Rectal smooth muscle tissue (tissue), 1 donor: ENCODE data around the gene NEDD4L.
"Not testable (repeated sequence)": the region's sequence is repeated elsewhere in the genome, so short reads cannot be mapped to it uniquely, and the experiment has no call there.

Experiments
- H3K27ac ChIP-seq: one replicate; pipeline ENCODE4 v1.7.0; 2013; ENCODE audit warnings: low read depth, low read length, inconsistent platforms
- H3K27me3 ChIP-seq: one replicate; pipeline ENCODE4 v1.7.0; 2013; ENCODE audit warnings: low read length; ENCODE audit not compliant: control insufficient read depth, insufficient read depth
- H3K36me3 ChIP-seq: one replicate; pipeline ENCODE4 v1.7.0; 2013; ENCODE audit warnings: low read length; ENCODE audit not compliant: control insufficient read depth, insufficient read depth
- H3K4me1 ChIP-seq: one replicate; pipeline ENCODE4 v1.7.0; 2013; ENCODE audit warnings: low read length; ENCODE audit not compliant: control insufficient read depth, insufficient read depth
- H3K4me3 ChIP-seq: one replicate; pipeline ENCODE4 v1.7.0; 2013; ENCODE audit warnings: low read length
- H3K9ac ChIP-seq: one replicate; pipeline ENCODE4 v1.7.0; 2013; ENCODE audit warnings: low read length

The NEDD4L gene

GRCh38 chr18:58364876-58365528 lies 321.0 kb downstream of the NEDD4L start:
- Histone ChIP-seq H3K27me3 (no peaks in the 10 kb centered on the region), H3K4me3 (no peak overlapping the region), H3K4me1 (peaks cover 12% of the 10 kb centered on the region), H3K36me3 (peaks cover 7% of the 10 kb centered on the region), H3K27ac (no peak overlapping the region), H3K9ac (no peak overlapping the region)

DNA sequence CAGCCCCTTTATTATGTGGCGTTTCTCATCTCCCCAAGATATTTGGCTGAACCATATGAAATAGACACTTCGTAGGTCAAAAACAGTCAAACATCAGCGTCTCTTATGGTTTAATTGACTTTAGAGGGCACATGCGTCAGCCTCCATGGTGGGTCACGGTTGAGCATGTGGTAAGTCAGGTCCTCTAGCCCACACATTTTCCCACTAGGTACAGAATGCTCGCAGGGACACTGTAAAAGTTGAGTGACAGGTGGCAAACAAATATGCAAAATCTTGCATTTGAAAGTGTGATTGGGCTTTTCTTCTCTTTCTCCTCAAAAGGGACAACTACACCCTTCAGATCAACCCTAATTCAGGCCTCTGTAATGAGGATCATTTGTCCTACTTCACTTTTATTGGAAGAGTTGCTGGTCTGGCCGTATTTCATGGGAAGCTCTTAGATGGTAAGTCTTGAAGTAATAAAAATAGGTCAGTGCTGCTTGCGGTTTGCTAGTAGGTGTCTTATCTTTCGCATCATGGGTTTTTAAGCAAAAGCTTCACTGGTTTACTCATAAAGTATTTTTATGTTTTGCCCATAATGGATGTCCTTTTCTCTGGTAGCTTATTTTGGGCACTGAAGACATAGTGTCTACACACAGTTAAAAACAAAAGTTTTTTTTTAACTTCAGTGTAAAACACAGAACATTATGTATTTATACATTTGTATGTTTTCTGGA lies 323.6 kb downstream of the NEDD4L start:
- no peak overlapping the region for H3K9ac ChIP-seq
- H3K4me1 ChIP-seq, result peaks cover under 1% of the 10 kb centered on the region
- no peak overlapping the region for H3K4me3 ChIP-seq
- no peak overlapping the region for H3K27ac ChIP-seq
- no peaks in the 10 kb centered on the region for H3K27me3 ChIP-seq
- H3K36me3 ChIP-seq, result peaks cover 9% of the 10 kb centered on the region

GRCh38 chr18:58369616-58370015 lies 325.6 kb downstream of the NEDD4L start:
- Histone ChIP-seq H3K9ac (no peak overlapping the region), H3K36me3 (peaks cover 18% of the 10 kb centered on the region), H3K27ac (no peak overlapping the region), H3K4me3 (no peak overlapping the region), H3K27me3 (no peaks in the 10 kb centered on the region), H3K4me1 (no peaks in the 10 kb centered on the region)

GRCh38 chr18:58370038-58370580 lies 326.1 kb downstream of the NEDD4L start:
- Histone ChIP-seq H3K36me3 (peaks cover 18% of the 10 kb centered on the region), H3K9ac (no peak overlapping the region), H3K4me3 (no peak overlapping the region), H3K4me1 (no peaks in the 10 kb centered on the region), H3K27ac (no peak overlapping the region), H3K27me3 (no peaks in the 10 kb centered on the region)

- Histone ChIP-seq H3K27me3 (no peaks in the 10 kb centered on the region), H3K9ac (no peak overlapping the region), H3K36me3 (peaks cover 15% of the 10 kb centered on the region), H3K27ac (no peak overlapping the region), H3K4me1 (no peaks in the 10 kb centered on the region), H3K4me3 (no peak overlapping the region)
Measured at GRCh38 chr18:58370612-58371011, 326.6 kb downstream of the NEDD4L start.

DNA sequence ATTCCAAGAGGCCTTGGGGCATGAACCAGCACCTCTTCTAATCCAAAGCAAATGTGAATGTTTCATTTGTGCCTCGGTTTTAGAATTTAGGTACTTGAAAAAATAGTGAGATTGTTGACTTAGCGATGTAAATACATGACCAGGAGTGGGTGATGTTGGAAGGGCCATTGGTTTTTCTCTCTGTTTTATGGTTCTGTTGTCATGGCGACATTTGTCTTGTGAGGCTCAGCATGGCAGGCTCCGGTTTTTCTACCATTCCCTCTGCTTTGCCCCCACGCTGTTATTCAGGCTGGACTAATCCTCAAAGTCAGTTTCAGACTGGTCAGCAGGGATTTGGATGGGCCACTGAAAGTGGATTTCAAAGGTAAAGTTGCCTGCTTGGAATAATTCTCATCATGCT lies 329.5 kb downstream of the NEDD4L start:
- no peaks in the 10 kb centered on the region for H3K27me3 ChIP-seq
- H3K27ac ChIP-seq, result no peak overlapping the region
- no peak overlapping the region for H3K4me3 ChIP-seq
- H3K9ac ChIP-seq, result no peak overlapping the region
- peaks cover 11% of the 10 kb centered on the region for H3K36me3 ChIP-seq
- H3K4me1 ChIP-seq, result no peaks in the 10 kb centered on the region

DNA sequence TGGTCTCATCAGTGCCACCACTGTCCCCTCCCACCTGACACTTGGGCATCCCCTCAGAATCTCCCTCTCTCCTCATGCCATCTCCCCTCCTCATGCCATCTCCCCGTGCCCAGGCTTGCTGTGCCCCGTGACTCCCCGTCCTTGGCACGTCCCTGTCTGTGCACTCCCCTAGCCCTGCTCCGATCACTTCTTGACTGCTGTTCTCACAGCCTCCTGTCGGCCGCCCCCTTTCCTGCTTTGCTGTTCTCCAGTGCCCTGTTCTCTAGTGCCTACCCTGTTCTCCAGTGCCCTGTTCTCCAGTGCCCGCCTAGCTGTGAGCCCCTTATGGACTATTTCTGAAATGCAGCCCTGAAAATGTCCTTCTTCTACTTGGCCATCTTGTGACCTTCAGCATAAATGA lies 331.0 kb downstream of the NEDD4L start:
- Histone ChIP-seq H3K9ac (no peak overlapping the region), H3K4me1 (no peaks in the 10 kb centered on the region), H3K36me3 (peaks cover 11% of the 10 kb centered on the region), H3K27me3 (no peaks in the 10 kb centered on the region), H3K4me3 (no peak overlapping the region), H3K27ac (no peak overlapping the region)

GRCh38 chr18:58378411-58379379 lies 334.7 kb downstream of the NEDD4L start:
- peaks cover 12% of the 10 kb centered on the region for H3K36me3 ChIP-seq
- no peak overlapping the region for H3K27ac ChIP-seq
- no peaks in the 10 kb centered on the region for H3K4me1 ChIP-seq
- no peak overlapping the region for H3K9ac ChIP-seq
- H3K4me3 ChIP-seq, result no peak overlapping the region
- no peaks in the 10 kb centered on the region for H3K27me3 ChIP-seq

- no peak overlapping the region for H3K27ac ChIP-seq
- H3K4me1 ChIP-seq, result no peaks in the 10 kb centered on the region
- H3K4me3 ChIP-seq, result no peak overlapping the region
- no peaks in the 10 kb centered on the region for H3K27me3 ChIP-seq
- H3K36me3 ChIP-seq, result peaks cover 8% of the 10 kb centered on the region
- no peak overlapping the region for H3K9ac ChIP-seq
Measured at GRCh38 chr18:58379443-58379842, 335.4 kb downstream of the NEDD4L start.

DNA sequence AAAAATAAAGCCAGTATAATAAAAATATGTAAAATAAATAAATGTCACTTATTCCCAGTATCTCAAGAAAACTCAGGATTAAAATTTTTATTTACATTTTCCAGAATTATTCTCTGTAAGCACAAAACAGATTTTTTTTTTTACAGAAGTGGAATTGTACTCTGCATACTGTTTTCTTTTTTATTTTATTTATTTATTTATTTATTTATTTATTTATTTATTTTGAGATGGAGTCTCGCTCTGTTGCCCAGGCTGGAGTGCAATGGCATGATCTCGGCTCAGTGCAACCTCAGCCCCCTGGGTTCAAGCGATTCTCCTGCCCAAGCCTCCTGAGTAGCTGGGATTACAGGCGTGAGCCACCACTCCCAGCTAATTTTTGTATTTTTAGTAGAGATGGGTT lies 336.1 kb downstream of the NEDD4L start:
- not testable (repeated sequence) for H3K4me3 ChIP-seq, H3K4me1 ChIP-seq, H3K36me3 ChIP-seq, H3K27ac ChIP-seq, H3K27me3 ChIP-seq, H3K9ac ChIP-seq

DNA sequence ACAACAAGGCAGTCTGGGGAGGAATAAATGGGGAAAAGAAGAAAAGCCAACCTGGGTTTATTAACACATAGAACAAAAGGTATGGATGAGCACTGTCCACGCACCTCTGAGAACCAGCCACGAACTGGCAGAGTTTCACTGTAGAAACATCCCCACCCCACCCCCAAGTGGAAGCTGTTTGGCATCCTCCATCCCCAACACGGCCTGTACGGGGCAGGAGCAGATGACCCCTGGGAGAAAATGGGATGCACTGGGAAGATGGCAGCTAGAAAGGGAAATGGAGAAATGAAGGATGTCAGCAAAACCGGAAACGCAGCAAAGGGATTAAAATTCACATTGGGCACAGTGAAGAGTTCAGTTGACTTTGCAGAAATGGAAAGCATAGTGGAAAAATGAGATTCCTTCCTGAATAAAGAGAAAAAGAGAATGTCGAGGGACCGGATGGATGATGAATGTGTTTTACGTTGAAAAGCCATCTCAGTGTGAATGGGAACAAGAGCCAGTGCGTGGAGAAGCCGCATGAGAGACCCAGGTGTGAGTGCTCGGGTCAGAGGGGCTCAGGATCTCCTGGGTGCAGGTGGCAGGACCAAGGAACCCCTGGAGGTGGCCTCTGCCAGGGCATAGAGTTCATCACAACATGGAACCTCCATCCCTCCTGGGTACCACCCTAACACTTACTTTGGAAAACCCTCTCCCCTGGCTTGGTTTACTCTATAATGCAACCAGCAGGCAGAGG lies 337.8 kb downstream of the NEDD4L start:
- H3K27me3 ChIP-seq, result no peaks in the 10 kb centered on the region
- no peak overlapping the region for H3K27ac ChIP-seq
- no peak overlapping the region for H3K4me3 ChIP-seq
- no peak overlapping the region for H3K9ac ChIP-seq
- H3K4me1 ChIP-seq, result no peaks in the 10 kb centered on the region
- H3K36me3 ChIP-seq, result peaks cover 9% of the 10 kb centered on the region

- H3K27me3 ChIP-seq, result no peaks in the 10 kb centered on the region
- H3K36me3 ChIP-seq, result peaks cover 10% of the 10 kb centered on the region
- H3K4me3 ChIP-seq, result no peak overlapping the region
- H3K9ac ChIP-seq, result no peak overlapping the region
- H3K4me1 ChIP-seq, result no peaks in the 10 kb centered on the region
- H3K27ac ChIP-seq, result no peak overlapping the region
Measured at GRCh38 chr18:58382446-58382845, 338.4 kb downstream of the NEDD4L start.
